Lower leg skin (tissue), 4 donors: ENCODE results near the gene CCL13. TPM values are rescaled to one million over a fixed set of nuclear protein-coding genes. Genes with fewer than 3 reads are reported as not detected.
A peak's percentile ranks its signal among the peaks of the same experiment; 100 is the strongest.

ENCODE experiments used
- DNase-seq, 2 donors: peaks; one replicate each; pipeline ENCODE4 v3.0.0-alpha.2; 2019; ENCODE audit warnings: low spot score in 2 of 2
- H3K4me3 ChIP-seq: fragments of 200-600 bp; sonication (generic); 2 replicates; pipeline ENCODE4 v1.5.1; 2017; ENCODE audit warnings: mild to moderate bottlenecking, low read depth; ENCODE audit not compliant: poor library complexity, severe bottlenecking
- POLR2A ChIP-seq, 2 donors: fragments of 450-650 bp; IDR thresholded peaks; one replicate each; pipeline ENCODE4 v1.6.1; 2016 to 2017; ENCODE audit warnings: antibody characterized with exemption in 2 of 2, mild to moderate bottlenecking in 1 of 2, moderate library complexity in 1 of 2
- WGBS, 2 donors: methylation state at CpG; one replicate each; pipeline ENCODE4 v1.1.5; 2018; 5-methylcytosine and 5-hydroxymethylcytosine counted together
- intact Hi-C: fragments of 100-400 bp; cut with DNase I; formaldehyde crosslinking; loops from one replicate; pipeline ENCODE4 v1.15.0; 2023; ENCODE audit warnings: low total_unique reads
- total RNA-seq, 4 donors: library from RNA; depleted of rRNA; stranded (reverse); fragments of >200 nt; gene quantifications; one replicate each; pipeline ENCODE4 v1.1.0, GENCODE V29; 2016
- TF ChIP-seq, protein P1 (sequence below), 3 donors: fragments of 450-650 bp; IDR thresholded peaks; one replicate each; pipeline ENCODE4 v1.5.1; 2016; ENCODE audit warnings: antibody characterized with exemption in 3 of 3, mild to moderate bottlenecking in 3 of 3, moderate library complexity in 2 of 3

The CCL13 gene
- total RNA-seq, 4 donors from 2014 or later, result 1.9 to 4.4 (median 1.9) TPM; not detected in 1

DNA sequence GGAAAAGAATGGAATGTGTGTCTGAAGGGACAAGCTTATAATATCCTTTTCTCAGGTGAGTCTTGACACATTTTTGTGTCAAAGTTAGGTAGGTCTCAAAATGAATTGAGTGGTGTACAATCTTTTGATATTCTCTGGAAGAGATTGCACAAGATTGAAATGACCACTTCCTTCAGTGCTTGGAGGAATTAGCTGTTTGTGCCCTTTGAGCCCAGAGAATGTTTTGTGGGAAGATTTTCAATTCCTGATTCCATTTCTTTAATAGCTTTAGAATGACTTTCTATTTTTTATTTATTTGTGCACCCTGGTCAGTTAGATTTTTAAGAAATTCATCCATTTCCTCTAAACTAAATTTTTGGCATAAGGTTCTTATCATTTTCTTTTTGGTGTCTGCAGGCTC is 1.6 kb upstream of the CCL13 start:
- TF ChIP-seq, protein P1, sequence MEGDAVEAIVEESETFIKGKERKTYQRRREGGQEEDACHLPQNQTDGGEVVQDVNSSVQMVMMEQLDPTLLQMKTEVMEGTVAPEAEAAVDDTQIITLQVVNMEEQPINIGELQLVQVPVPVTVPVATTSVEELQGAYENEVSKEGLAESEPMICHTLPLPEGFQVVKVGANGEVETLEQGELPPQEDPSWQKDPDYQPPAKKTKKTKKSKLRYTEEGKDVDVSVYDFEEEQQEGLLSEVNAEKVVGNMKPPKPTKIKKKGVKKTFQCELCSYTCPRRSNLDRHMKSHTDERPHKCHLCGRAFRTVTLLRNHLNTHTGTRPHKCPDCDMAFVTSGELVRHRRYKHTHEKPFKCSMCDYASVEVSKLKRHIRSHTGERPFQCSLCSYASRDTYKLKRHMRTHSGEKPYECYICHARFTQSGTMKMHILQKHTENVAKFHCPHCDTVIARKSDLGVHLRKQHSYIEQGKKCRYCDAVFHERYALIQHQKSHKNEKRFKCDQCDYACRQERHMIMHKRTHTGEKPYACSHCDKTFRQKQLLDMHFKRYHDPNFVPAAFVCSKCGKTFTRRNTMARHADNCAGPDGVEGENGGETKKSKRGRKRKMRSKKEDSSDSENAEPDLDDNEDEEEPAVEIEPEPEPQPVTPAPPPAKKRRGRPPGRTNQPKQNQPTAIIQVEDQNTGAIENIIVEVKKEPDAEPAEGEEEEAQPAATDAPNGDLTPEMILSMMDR (IDR thresholded peaks at IDR 0.05), result no peak
- TF ChIP-seq POLR2A (IDR thresholded peaks at IDR 0.05), result no peak
- no peak for DNase-seq
- H3K4me3 ChIP-seq, result no peak overlapping the region
- intact Hi-C loops, result no loop called here

DNA sequence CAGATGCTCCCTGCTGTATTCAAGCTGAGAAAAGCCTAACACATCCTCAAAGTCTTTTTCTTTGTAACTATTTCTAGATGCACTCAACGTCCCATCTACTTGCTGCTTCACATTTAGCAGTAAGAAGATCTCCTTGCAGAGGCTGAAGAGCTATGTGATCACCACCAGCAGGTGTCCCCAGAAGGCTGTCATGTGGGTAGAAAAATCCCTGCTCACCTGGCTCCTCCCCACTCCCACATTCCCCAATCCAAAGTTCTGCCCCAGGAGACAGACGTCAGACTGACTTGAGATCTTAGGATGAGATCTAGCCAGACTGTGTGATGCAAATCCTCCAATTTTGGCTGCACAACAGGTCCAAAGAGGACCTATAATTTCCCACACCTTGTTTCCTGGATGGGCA is 1.1 kb downstream of the CCL13 start:
- WGBS, 2 donors, result 78 to 81% methylated on average over 2 of the region's 2 CpGs
- no peak for DNase-seq
- TF ChIP-seq, protein P1 (IDR thresholded peaks at IDR 0.05), result no peak
- TF ChIP-seq POLR2A (IDR thresholded peaks at IDR 0.05), result no peak
- H3K4me3 ChIP-seq, result no peak overlapping the region
- intact Hi-C loops, result no loop called here

DNA sequence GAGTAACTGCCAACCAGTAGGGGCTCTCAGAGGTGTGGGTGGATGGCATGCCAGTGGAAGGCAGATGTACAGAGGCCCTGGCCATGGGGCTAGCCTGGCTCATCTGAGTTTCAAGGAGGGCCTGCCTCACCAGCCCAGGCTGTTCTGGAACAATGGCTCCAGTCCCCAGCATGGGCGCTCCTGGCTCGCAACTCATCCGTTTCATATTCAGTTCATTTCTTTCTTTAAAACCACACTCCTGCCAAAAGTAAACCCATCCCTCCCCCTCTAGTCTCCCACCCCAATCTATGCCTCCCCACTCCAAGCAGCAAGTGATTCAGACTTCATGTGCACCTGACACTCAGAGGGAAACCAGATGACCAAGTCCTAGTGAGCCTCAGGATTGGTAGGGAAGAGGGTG is 2.4 kb downstream of the CCL13 start:
- no peak overlapping the region for H3K4me3 ChIP-seq
- no peak for DNase-seq
- WGBS, 2 donors, result 96% methylated on average over 3 of the region's 3 CpGs
- intact Hi-C loops, result no loop called here
- TF ChIP-seq POLR2A (IDR thresholded peaks at IDR 0.05), result no peak
- TF ChIP-seq, protein P1 (IDR thresholded peaks at IDR 0.05), result no peak

DNA sequence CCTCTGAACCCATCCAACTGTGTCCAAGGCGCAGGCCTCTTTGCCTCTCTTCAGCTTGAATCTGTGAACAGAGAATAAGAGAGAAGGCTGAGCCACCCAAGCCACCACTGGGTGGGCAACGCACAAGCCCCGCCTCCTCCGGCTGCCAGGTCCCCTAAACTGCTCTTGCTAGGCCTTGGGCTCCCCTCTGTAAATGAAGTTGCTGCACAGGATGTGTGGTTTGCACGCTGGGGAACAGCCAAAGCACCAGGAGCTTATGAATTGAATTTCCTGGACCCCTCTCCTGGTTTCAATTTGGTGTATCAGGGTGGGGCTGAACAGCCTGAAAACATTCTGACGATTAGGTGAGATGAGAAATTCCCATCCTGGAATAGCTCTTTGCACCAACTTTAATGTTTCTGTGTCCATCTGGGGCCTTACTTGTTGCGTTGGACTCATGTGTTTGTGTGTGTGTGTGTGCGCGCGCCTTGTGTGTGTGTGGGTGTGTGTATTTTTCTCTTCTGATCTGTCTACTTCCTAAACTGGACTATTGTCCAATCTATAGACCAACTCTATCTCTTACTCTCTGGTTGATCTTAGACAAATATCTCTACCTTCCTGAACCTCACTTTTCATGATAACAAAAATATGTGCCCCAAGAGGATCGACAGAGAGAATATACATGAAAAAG is 4.5 kb downstream of the CCL13 start:
- TF ChIP-seq POLR2A (IDR thresholded peaks at IDR 0.05), result no peak
- TF ChIP-seq, protein P1 (IDR thresholded peaks at IDR 0.05), result no peak
- 79 to 81% methylated on average over 11 of the region's 11 CpGs for WGBS, 2 donors
- intact Hi-C loops, result no loop called here
- no peak for DNase-seq
- no peak overlapping the region for H3K4me3 ChIP-seq

DNA sequence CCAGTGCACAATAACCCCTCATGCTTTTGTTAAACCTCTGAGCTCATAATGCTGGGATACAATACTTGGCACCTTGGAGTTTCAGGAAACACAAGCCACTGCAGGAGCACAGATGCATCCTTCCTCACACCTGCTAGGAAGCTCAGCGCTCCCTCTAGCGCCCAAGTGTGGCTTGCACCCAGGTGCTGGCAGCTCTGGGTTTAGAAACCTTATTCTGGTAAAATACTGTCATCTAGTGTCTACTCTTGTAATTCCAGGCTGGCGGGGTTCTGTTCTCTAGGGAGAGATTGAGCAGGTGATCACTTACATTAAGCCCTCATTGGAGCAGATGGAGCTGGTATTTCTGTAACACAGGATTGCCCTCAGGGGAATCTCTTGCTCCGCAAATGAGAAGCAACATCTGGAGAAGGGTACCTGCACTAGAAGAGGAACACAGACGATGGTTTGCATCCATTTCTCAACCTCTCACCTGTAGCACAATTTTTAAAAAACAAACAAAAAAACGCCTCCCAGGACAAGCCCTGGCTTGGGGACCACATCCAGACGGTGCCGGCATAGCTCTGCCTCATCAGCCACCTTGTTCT is 5.3 kb downstream of the CCL13 start:
- 13% methylated on average over 8 of the region's 8 CpGs for WGBS, 2 donors
- intact Hi-C loops, result loop anchor here (2.0 kb wide), 1 partner anchor 163 kb away; no protein-coding TSS in a partner anchor
- H3K4me3 ChIP-seq, result no peak overlapping the region
- DNase-seq, result peak; percentile 90 to 97
- TF ChIP-seq POLR2A (IDR thresholded peaks at IDR 0.05), result no peak
- TF ChIP-seq, protein P1 (IDR thresholded peaks at IDR 0.05), result peak in 2 of 3 donors; percentile 18 to 98
